HG02970 (cell line): ENCODE measurements around the gene CALU.

Experiments
- ATAC-seq: cut with Tn5 transposase; IDR thresholded peaks from one replicate; pipeline ENCODE4 v1.9.1; 2021; ENCODE audit warnings: mild to moderate bottlenecking, moderate library complexity, moderate number of reproducible peaks; ENCODE audit not compliant: unreplicated experiment, low FRiP score

The CALU gene

DNA sequence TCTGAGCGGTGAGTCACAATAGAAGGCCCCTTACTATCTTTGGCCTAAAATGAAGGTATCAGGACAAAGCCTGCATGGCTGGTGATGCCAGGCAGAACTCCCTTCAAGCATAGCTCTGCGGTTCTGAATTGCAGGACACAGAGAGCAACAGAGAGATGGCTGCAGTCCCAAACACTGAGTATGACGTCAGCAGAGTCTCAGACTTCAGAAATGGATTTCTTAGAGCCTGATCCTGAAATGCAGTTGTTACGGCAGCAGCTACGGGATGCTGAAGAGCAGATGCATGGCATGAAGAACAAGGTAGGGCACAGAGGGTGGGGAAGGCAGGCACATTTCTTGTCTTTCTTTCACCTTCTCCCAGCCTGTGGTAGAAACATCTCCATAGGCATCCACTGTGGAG is 66.1 kb downstream of the CALU start:
- ATAC-seq = no peak

DNA sequence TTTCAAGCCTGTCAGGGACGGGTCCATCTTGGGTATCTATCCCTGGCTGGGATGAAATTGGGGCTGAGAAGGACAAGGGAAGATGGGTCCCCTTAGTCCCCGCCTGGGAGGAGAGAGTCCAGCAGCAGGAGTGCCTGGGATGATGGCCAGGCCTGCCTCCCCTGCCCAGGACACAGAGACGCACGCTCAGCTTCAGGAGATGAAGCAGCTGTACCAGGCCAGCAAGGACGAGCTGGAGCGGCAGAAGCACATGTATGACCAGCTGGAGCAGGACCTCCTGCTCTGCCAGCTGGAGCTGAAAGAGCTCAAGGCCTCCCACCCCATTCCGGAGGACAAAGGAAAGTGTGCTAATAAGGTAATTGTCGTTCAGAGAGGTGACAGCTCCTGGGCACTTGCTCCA is 68.0 kb downstream of the CALU start:
- ATAC-seq = no peak

- no peak for ATAC-seq
Observed at GRCh38 chr7:128809363-128809762, 70.2 kb downstream of the CALU start.

DNA sequence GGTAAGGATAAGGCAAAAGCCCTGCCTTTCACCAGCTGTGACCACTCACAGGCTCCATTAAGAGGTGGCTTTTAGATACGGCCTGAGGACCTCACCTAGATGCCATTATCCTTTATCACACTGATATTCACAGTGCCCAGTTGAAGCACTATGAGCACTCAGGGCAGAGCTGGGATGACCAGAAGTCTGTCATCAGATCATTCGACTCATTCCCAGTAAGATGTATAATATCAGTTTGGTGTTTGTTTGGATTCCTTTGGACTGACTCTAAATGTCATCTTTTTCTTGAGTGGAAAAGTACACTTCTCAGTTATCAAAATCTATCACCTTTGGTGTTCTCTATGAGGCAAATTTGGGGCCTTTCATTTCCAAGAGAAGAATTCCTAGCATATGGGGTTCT is 71.3 kb downstream of the CALU start:
- no peak for ATAC-seq

DNA sequence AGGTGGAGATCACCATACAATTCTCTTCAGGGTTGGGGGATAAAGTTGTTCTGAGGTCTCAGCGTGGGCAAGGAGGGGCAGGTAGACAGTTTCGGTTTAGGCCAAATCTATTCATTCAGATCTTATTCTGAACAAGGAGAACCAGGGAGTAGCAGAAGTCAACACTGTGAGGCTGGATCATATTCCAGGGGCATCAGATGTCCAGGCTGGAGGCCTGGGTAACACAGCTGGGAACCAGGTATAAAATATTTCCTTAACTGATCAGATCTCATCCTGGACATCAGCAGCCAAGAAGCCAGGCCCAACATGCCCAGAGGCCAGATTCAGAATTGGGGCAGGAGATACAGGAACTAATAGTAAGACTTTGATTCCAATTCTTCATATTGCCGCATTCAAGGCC is 71.8 kb downstream of the CALU start:
- ATAC-seq = no peak

GRCh38 chr7:128811631-128812430 is 72.7 kb downstream of the CALU start:
- ATAC-seq = no peak

DNA sequence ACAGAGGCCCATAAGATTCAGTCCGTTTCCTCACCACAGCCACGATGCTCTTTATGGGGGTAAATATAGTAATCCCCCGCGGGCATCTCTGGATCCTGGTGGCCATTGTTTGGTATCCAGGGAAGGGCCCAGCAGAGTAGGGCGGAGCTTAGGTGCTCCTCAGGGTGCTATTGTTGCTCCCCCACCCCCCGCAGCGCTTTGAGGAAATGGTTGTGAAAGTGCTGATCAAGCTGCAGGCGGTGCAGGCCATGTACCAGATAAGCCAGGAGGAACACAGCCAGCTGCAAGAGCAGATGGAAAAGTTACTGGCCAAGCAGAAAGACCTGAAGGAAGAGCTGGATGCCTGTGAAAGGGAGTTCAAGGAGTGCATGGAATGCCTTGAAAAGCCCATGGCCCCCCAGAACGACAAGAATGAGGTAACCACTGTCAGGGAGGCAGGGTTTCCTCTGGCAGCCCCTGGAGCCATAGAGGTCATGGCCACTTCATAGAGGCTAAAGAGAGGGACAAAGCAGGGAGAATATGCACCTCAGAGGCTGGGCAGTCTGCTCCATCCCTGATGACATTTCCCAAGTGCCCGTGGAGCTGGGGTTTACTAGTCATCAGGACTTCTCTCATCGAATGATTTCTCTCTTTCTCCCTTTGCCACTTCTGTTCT is 73.5 kb downstream of the CALU start:
- ATAC-seq = no peak

GRCh38 chr7:128814499-128814898 is 75.3 kb downstream of the CALU start:
- ATAC-seq = no peak

GRCh38 chr7:128815289-128815942 is 76.3 kb downstream of the CALU start:
- ATAC-seq = no peak

- ATAC-seq = no peak
Observed at GRCh38 chr7:128818694-128819093, 79.5 kb downstream of the CALU start.
